Right lobe of liver (tissue), 6 donors: ENCODE results near the gene CWC27. TPM values are rescaled to one million over a fixed set of nuclear protein-coding genes. Genes with fewer than 3 reads are reported as not detected.

Source experiments
- ATAC-seq, 4 donors: fragments of 200-7000 bp; cut with Tn5 transposase; one replicate each; pipeline ENCODE4 v1.9.1; 2020; ENCODE audit warnings: mild to moderate bottlenecking in 4 of 4, moderate library complexity in 4 of 4
- DNase-seq, 3 donors: peaks; one replicate each; pipeline ENCODE4 v3.0.0-alpha.2; 2020
- H3K27ac ChIP-seq, 3 donors: fragments of 200-600 bp; one replicate each; pipeline ENCODE4 v1.8.0; 2022
- H3K27me3 ChIP-seq, 2 donors: fragments of 200-600 bp; one replicate each; pipeline ENCODE4 v1.8.0; 2022
- H3K36me3 ChIP-seq, 4 donors: fragments of 200-600 bp; sonication (generic) in 1 of 4; one replicate each; pipeline versions ENCODE4 v1.5.1 to v1.8.0; 2017 to 2022; ENCODE audit warnings: control low read depth in 1 of 4
- H3K4me1 ChIP-seq, 4 donors: fragments of 200-600 bp; sonication (generic) in 1 of 4; one replicate each; pipeline versions ENCODE4 v1.5.1 to v1.8.0; 2017 to 2022; ENCODE audit warnings: control low read depth in 1 of 4
- H3K4me3 ChIP-seq, 3 donors: fragments of 200-600 bp; one replicate each; pipeline ENCODE4 v1.8.0; 2022
- H3K9me3 ChIP-seq, 4 donors: fragments of 200-600 bp; sonication (generic) in 1 of 4; one replicate each; pipeline versions ENCODE4 v1.5.1 to v1.8.0; 2017 to 2022; ENCODE audit warnings: control low read depth in 1 of 4
- CTCF ChIP-seq, 4 donors: fragments of 200-600 bp in 3 of 4; fragments of 450-650 bp in 1 of 4; IDR thresholded peaks; one replicate each; pipeline versions ENCODE4 v1.5.1 to v1.8.0; 2016 to 2022; ENCODE audit warnings: antibody characterized with exemption in 4 of 4, mild to moderate bottlenecking in 2 of 4
- POLR2A ChIP-seq: fragments of 450-650 bp; IDR thresholded peaks from one replicate; pipeline ENCODE4 v1.6.1; 2017; ENCODE audit warnings: antibody characterized with exemption, mild to moderate bottlenecking
- whole genome bisulfite sequencing: methylation state at CpG from one replicate; pipeline ENCODE4 v1.1.6; 2018; ENCODE audit warnings: low coverage, low lambda C conversion rate; ENCODE audit not compliant: insufficient coverage; ENCODE audit errors: missing lambda C conversion rate; 5-methylcytosine and 5-hydroxymethylcytosine counted together
- intact Hi-C, 2 donors: fragments of 100-400 bp; cut with DNase I; formaldehyde crosslinking; loops; one replicate each; pipeline versions ENCODE4 v1.11.2 to v1.14.1; 2022
- total RNA-seq, 6 experiments: library from RNA; depleted of rRNA in 2 of 6; stranded (reverse); fragments of >200 nt in 2 of 6; fragmentation: NEBNext Ultra II Directional in 3 of 6; extraction: Animal tissue kit (Norgen Biotek cat#: 25700) in 3 of 6; gene quantifications; one replicate each; pipeline versions ENCODE4 v1.1.0 to v1.2.4, GENCODE V29; 2016 to 2023
- donor health status: DM: no; HTN: yes; CAD: no.
- donor health status: DM: no; HTN: no; CAD: no.
- donor health status: DM: no; HTN: no; CAD: no.
- donor health status: DM: no; HTN: yes; CAD: no.
- donor health status: DM: no; HTN: yes; CAD: no.

The CWC27 gene
- total RNA-seq, 6 experiments from 2014 or later, result 5.8 to 7.3 (median 6.8) TPM

GRCh38 chr5:65037831-65038815, 269.4 kb downstream of the CWC27 start:
- Histone ChIP-seq H3K27ac (no peak overlapping the region), H3K36me3 (no peaks in the 10 kb centered on the region), H3K4me3 (no peak overlapping the region), H3K9me3 (no peaks in the 10 kb centered on the region), H3K4me1 (peaks cover 0 to 10% (median 0%) of the 10 kb centered on the region in 4 donors), H3K27me3 (no peaks in the 10 kb centered on the region)
- DNase-seq, result peak in 1 of 3 donors; percentile 46
- intact Hi-C loops, result no loop called here
- no peak for TF ChIP-seq POLR2A
- peak; percentile 16 to 57 (median 48) for TF ChIP-seq CTCF (IDR thresholded peaks at IDR 0.05)
- peak; percentile 20 to 47 (median 38) for ATAC-seq
- WGBS, result 55% methylated on average over 8 of the region's 9 CpGs

- Histone ChIP-seq H3K4me3 (no peak overlapping the region), H3K27me3 (no peaks in the 10 kb centered on the region), H3K36me3 (no peaks in the 10 kb centered on the region), H3K9me3 (no peaks in the 10 kb centered on the region), H3K4me1 (no peaks in the 10 kb centered on the region), H3K27ac (no peak overlapping the region)
- DNase-seq, result no peak
- TF ChIP-seq POLR2A (no peak), CTCF (IDR thresholded peaks at IDR 0.05) (no peak)
- intact Hi-C loops, result no loop called here
- ATAC-seq, result peak in 1 of 4 donors; percentile 30
- no CpG with 5 or more reads among the region's 2 CpGs for WGBS
Observed at GRCh38 chr5:65041296-65042158, 272.8 kb downstream of the CWC27 start.

- no peak for DNase-seq
- H3K4me1 ChIP-seq, result no peaks in the 10 kb centered on the region
- H3K4me3 ChIP-seq, result no peak overlapping the region
- no peaks in the 10 kb centered on the region for H3K27me3 ChIP-seq
- TF ChIP-seq POLR2A (no peak), CTCF (IDR thresholded peaks at IDR 0.05) (no peak)
- ATAC-seq, result no peak
- H3K36me3 ChIP-seq, result no peaks in the 10 kb centered on the region
- no peak overlapping the region for H3K27ac ChIP-seq
- no peaks in the 10 kb centered on the region for H3K9me3 ChIP-seq
- 89% methylated on average over 5 of the region's 5 CpGs for WGBS
- intact Hi-C loops, result no loop called here
Observed at GRCh38 chr5:65043843-65044359, 275.2 kb downstream of the CWC27 start.

GRCh38 chr5:65047225-65047624, 278.5 kb downstream of the CWC27 start:
- intact Hi-C loops, result no loop called here
- H3K4me1 ChIP-seq, result no peaks in the 10 kb centered on the region
- 36% methylated on average over 3 of the region's 3 CpGs for WGBS
- no peaks in the 10 kb centered on the region for H3K27me3 ChIP-seq
- H3K36me3 ChIP-seq, result no peaks in the 10 kb centered on the region
- TF ChIP-seq CTCF (IDR thresholded peaks at IDR 0.05) (no peak), POLR2A (no peak)
- H3K4me3 ChIP-seq, result no peak overlapping the region
- no peak for DNase-seq
- ATAC-seq, result no peak
- H3K27ac ChIP-seq, result no peak overlapping the region
- H3K9me3 ChIP-seq, result no peaks in the 10 kb centered on the region
